LNCAP (cell line): ENCODE data around the gene PIP4K2B.

Source experiments
- TF ChIP-seq, protein P1 (sequence below): fragments of 450-650 bp; IDR thresholded peaks from 2 replicates; pipeline ENCODE4 v1.5.1; 2017; ENCODE audit warnings: mild to moderate bottlenecking

Gene PIP4K2B

GRCh38 chr17:38766341-38766740 lies 33.0 kb downstream of the PIP4K2B start:
- TF ChIP-seq, protein P1, sequence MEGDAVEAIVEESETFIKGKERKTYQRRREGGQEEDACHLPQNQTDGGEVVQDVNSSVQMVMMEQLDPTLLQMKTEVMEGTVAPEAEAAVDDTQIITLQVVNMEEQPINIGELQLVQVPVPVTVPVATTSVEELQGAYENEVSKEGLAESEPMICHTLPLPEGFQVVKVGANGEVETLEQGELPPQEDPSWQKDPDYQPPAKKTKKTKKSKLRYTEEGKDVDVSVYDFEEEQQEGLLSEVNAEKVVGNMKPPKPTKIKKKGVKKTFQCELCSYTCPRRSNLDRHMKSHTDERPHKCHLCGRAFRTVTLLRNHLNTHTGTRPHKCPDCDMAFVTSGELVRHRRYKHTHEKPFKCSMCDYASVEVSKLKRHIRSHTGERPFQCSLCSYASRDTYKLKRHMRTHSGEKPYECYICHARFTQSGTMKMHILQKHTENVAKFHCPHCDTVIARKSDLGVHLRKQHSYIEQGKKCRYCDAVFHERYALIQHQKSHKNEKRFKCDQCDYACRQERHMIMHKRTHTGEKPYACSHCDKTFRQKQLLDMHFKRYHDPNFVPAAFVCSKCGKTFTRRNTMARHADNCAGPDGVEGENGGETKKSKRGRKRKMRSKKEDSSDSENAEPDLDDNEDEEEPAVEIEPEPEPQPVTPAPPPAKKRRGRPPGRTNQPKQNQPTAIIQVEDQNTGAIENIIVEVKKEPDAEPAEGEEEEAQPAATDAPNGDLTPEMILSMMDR: no peak

DNA sequence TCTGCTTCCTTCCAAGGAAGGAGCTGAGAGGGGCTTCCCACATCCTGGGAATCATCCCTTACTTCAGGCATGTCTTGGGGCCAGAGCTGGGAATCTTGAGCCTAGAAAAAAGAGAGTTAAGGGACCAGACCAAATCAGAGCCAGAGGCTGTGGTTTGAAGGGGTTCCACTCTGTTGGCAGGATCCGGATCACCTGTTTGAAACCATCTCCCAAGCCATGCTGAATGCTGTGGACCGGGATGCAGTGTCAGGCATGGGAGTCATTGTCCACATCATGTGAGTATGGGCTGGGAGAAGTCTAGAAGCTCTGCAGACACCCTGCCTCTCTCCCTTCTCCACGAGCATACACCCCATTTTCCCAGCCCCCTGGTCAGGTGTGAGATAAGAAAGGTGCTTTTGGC lies 37.1 kb downstream of the PIP4K2B start:
- TF ChIP-seq, protein P1: no peak

DNA sequence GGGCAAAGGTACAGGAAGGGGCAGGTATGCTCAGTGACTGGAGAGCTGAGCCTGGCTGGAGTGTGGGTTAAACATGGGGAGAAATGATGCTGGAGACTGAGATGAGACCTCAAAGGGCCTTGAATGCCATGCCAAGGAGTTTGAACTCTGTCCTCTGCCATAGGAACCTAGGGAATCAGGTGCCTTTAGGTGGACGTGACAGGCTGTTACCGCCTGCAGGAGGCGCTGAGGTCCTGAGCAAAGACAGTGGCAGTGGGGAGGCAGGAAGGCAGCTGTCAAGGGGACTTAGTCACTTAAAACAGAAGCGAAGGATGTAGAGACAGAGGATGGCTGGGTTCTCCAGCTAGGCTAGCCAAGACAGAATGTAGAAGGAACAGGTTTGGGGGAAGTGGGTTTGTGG lies 37.7 kb downstream of the PIP4K2B start:
- TF ChIP-seq, protein P1: peak; percentile 29; the same call in 1 of the 2 replicates

GRCh38 chr17:38753071-38753506 lies 46.3 kb downstream of the PIP4K2B start:
- TF ChIP-seq, protein P1: no peak

GRCh38 chr17:38752308-38753070 lies 46.9 kb downstream of the PIP4K2B start, which contains the start of gene PSMB3:
Gene PSMB3 (plus strand): TSS chr17:38752741. CDS start chr17:38752827, 86 bp downstream.
- TF ChIP-seq, protein P1: no peak

DNA sequence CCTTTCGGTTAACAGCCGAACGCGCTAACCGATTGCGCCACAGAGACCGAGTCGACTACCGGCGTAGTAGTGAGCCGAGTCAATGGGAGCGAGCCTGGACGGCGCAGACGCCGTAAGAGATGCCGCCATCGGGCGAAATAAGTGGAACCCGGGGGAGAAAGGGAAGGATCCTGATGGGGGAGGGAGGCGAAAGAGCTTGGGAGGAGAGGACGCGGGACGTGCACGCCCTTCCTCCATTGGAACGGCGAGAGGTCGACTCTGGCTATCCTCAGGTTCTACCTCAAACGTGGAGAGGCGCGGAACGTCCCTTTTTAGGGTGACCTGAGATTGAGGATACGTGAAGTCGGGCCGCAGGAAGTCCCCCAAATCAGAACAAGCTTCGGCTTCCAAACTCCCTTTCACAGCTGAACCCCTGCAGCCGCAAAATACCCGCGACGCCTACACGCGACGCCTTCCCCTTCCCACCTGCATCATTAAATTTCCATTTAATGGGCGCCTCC lies 47.5 kb downstream of the PIP4K2B start:
- TF ChIP-seq, protein P1: no peak

GRCh38 chr17:38751144-38751807 lies 48.1 kb downstream of the PIP4K2B start:
- TF ChIP-seq, protein P1: no peak
